Loucy (cell line): ENCODE measurements around the gene ACOT11.

ENCODE experiments used
- H2AFZ ChIP-seq: fragments of 200-600 bp; sonication (generic); 2 replicates; pipeline ENCODE4 v1.6.0; 2016; ENCODE audit warnings: antibody characterized with exemption, mild to moderate bottlenecking, low read length, moderate library complexity
- H3F3A ChIP-seq: fragments of 200-600 bp; 2 replicates; pipeline ENCODE4 v1.6.0; 2016; ENCODE audit warnings: antibody characterized with exemption, low read depth, mild to moderate bottlenecking
- H3K27me3 ChIP-seq: fragments of 200-600 bp; sonication (generic); 2 replicates; pipeline ENCODE4 v1.6.1; 2014; ENCODE audit warnings: low read length, mild to moderate bottlenecking; ENCODE audit not compliant: insufficient read depth, poor library complexity, severe bottlenecking
- H3K36me3 ChIP-seq: fragments of 200-600 bp; sonication (generic); 2 replicates; pipeline ENCODE4 v1.6.1; 2016; ENCODE audit warnings: low read length; ENCODE audit not compliant: insufficient read depth
- H3K4me1 ChIP-seq: fragments of 200-600 bp; sonication (generic); 2 replicates; pipeline ENCODE4 v1.5.1; 2014; ENCODE audit warnings: low read length, mild to moderate bottlenecking; ENCODE audit not compliant: insufficient read depth, poor library complexity, severe bottlenecking
- H3K4me2 ChIP-seq: fragments of 200-600 bp; sonication (generic); 2 replicates; pipeline ENCODE4 v1.6.0; 2014; ENCODE audit warnings: antibody characterized with exemption, low read length, low read depth, mild to moderate bottlenecking; ENCODE audit not compliant: poor library complexity, severe bottlenecking
- H3K4me3 ChIP-seq: fragments of 200-600 bp; sonication (generic); 2 replicates; pipeline ENCODE4 v1.5.1; 2014; ENCODE audit warnings: low read length, mild to moderate bottlenecking, mixed read lengths; ENCODE audit not compliant: poor library complexity, severe bottlenecking
- H3K79me2 ChIP-seq: fragments of 200-600 bp; sonication (generic); 2 replicates; pipeline ENCODE4 v1.6.1; 2014; ENCODE audit warnings: low read length; ENCODE audit not compliant: insufficient read depth
- H3K9ac ChIP-seq: fragments of 200-600 bp; sonication (generic); 2 replicates; pipeline ENCODE4 v1.6.0; 2014; ENCODE audit warnings: mild to moderate bottlenecking, low read depth, low read length, moderate library complexity; ENCODE audit not compliant: poor library complexity, severe bottlenecking
- H3K9me2 ChIP-seq: fragments of 200-600 bp; sonication (generic); replicated peaks from 2 replicates; pipeline ENCODE4 v1.6.1; 2016; ENCODE audit warnings: low read depth, low read length, mixed read lengths
- H3K9me3 ChIP-seq: fragments of 200-600 bp; sonication (generic); 2 replicates; pipeline ENCODE4 v1.6.1; 2014; ENCODE audit warnings: mild to moderate bottlenecking, antibody characterized with exemption, low read length, low read depth; ENCODE audit not compliant: insufficient read depth
- H4K20me1 ChIP-seq: fragments of 200-600 bp; sonication (generic); 2 replicates; pipeline ENCODE4 v1.6.0; 2014; ENCODE audit warnings: antibody characterized with exemption, low read length, mild to moderate bottlenecking; ENCODE audit not compliant: insufficient read depth, poor library complexity, severe bottlenecking
- CTCF ChIP-seq: fragments of 200-600 bp; sonication (generic); conservative IDR thresholded peaks from 2 replicates; pipeline ENCODE4 v1.5.1; 2014; ENCODE audit warnings: mild to moderate bottlenecking, antibody characterized with exemption, low read length
- EZH2phosphoT487 ChIP-seq: fragments of 200-600 bp; IDR thresholded peaks from 2 replicates; pipeline ENCODE4 v1.6.1; 2018; ENCODE audit warnings: antibody characterized with exemption, mild to moderate bottlenecking, moderate library complexity, borderline replicate concordance

ACOT11 gene

GRCh38 chr1:54551891-54552290 is 3.9 kb downstream of the ACOT11 start:
- Histone ChIP-seq H2AFZ (no peak overlapping the region), H3K9ac (no peak overlapping the region), H3K4me3 (no peak overlapping the region), H3K9me2 (no peaks in the 10 kb centered on the region), H3K36me3 (no peaks in the 10 kb centered on the region), H3K79me2 (no peaks in the 10 kb centered on the region), H3K4me1 (peaks cover 9% of the 10 kb centered on the region), H4K20me1 (no peaks in the 10 kb centered on the region), H3K9me3 (0 out of 2 replicates have a peak, but pooled peaks cover 5% of the 10 kb centered on the region), H3K4me2 (no peak overlapping the region), H3K27me3 (no peaks in the 10 kb centered on the region), H3F3A (no peaks in the 10 kb centered on the region)
- no peak for TF ChIP-seq EZH2phosphoT487
- no peak for TF ChIP-seq CTCF

GRCh38 chr1:54553602-54554313 is 5.7 kb downstream of the ACOT11 start:
- TF ChIP-seq EZH2phosphoT487 = no peak
- TF ChIP-seq CTCF = no peak
- 0 out of 2 replicates have a peak, but pooled peaks cover 5% of the 10 kb centered on the region for H3K9me3 ChIP-seq
- H3K4me2 ChIP-seq = no peak overlapping the region
- H3K79me2 ChIP-seq = no peaks in the 10 kb centered on the region
- peaks cover 13% of the 10 kb centered on the region for H3K4me1 ChIP-seq
- no peak overlapping the region for H2AFZ ChIP-seq
- no peak overlapping the region for H3K4me3 ChIP-seq
- no peaks in the 10 kb centered on the region for H3K9me2 ChIP-seq
- no peak overlapping the region for H3K9ac ChIP-seq
- no peaks in the 10 kb centered on the region for H3K36me3 ChIP-seq
- no peaks in the 10 kb centered on the region for H3F3A ChIP-seq
- H4K20me1 ChIP-seq = no peaks in the 10 kb centered on the region
- no peaks in the 10 kb centered on the region for H3K27me3 ChIP-seq

GRCh38 chr1:54556110-54556509 is 8.1 kb downstream of the ACOT11 start:
- Histone ChIP-seq H2AFZ (no peak overlapping the region), H3K4me2 (no peak overlapping the region), H3K4me1 (peaks cover 13% of the 10 kb centered on the region), H3K9me3 (0 out of 2 replicates have a peak, but pooled peaks cover 5% of the 10 kb centered on the region), H3K27me3 (no peaks in the 10 kb centered on the region), H3K9me2 (no peaks in the 10 kb centered on the region), H3K9ac (no peak overlapping the region), H4K20me1 (no peaks in the 10 kb centered on the region), H3K36me3 (no peaks in the 10 kb centered on the region), H3F3A (no peaks in the 10 kb centered on the region), H3K79me2 (no peaks in the 10 kb centered on the region), H3K4me3 (no peak overlapping the region)
- TF ChIP-seq CTCF (no peak), EZH2phosphoT487 (no peak)
